ENCODE results near the gene PTAFR. TPM values are rescaled to one million over a fixed set of nuclear protein-coding genes. Genes with fewer than 3 reads are reported as not detected.

PTAFR gene
- total and polyA plus RNA-seq, 2 of the 4 experiments (the other 2 are of a cell fraction), result 0.17 to 0.18 TPM

GRCh38 chr1:28104866-28105467 lies 71.5 kb downstream of the PTAFR start (continued):
- no peak for TF ChIP-seq NFE2L2 (IDR thresholded peaks at IDR 0.05; ENCODE audit: low read depth, low read length)

GRCh38 chr1:28102189-28102588 lies 74.3 kb downstream of the PTAFR start:
- no CpG with 5 or more reads among the region's 1 CpG for WGBS, 2 experiments (ENCODE audit: extremely low coverage in 2 of 2, insufficient read length in 1 of 2)
- no peak overlapping the region for H2BK120ac ChIP-seq (ENCODE audit: low read depth, low read length)
- no peak for ATAC-seq (ENCODE audit: low read depth)
- no peak overlapping the region for H4K8ac ChIP-seq (ENCODE audit: low read depth in 2 of 2, low read length in 2 of 2)
- no peaks in the 10 kb centered on the region for H3K9me3 ChIP-seq (ENCODE audit: control insufficient read depth, insufficient read depth, low read length)
- H3K56ac ChIP-seq (ENCODE audit: extremely low read depth, insufficient read depth, low read length), result no peak overlapping the region
- H3K79me1 ChIP-seq (ENCODE audit: low read depth in 1 of 2, low read length in 2 of 2), result no peaks in the 10 kb centered on the region
- H3K27ac ChIP-seq (ENCODE audit: insufficient read depth, low read length), result no peak overlapping the region
- TF ChIP-seq RFX5 (IDR thresholded peaks at IDR 0.05; ENCODE audit: low read depth, low read length), result no peak
- TF ChIP-seq CHD1 (IDR thresholded peaks at IDR 0.05; ENCODE audit: low read depth, low read length), result no peak
- no peak for TF ChIP-seq MXI1 (IDR thresholded peaks at IDR 0.05; ENCODE audit: borderline replicate concordance, low read depth, low read length)
- TF ChIP-seq RCOR1 (IDR thresholded peaks at IDR 0.05; ENCODE audit: insufficient replicate concordance, low read length), result no peak
- no peak for TF ChIP-seq NFE2L2 (IDR thresholded peaks at IDR 0.05; ENCODE audit: low read depth, low read length)
- TF ChIP-seq FOS (IDR thresholded peaks at IDR 0.05; ENCODE audit: low read depth, low read length), result no peak
- no peak for TF ChIP-seq MAZ (IDR thresholded peaks at IDR 0.05; ENCODE audit: borderline replicate concordance, low read depth, low read length)
- no peak for TF ChIP-seq ELK1 (IDR thresholded peaks at IDR 0.05; ENCODE audit: borderline replicate concordance, low read depth, low read length)
- TF ChIP-seq POLR2A (IDR thresholded peaks at IDR 0.05; ENCODE audit: low read depth, low read length), result no peak
- TF ChIP-seq MAFK (IDR thresholded peaks at IDR 0.05; ENCODE audit: low read depth, low read length), result no peak
- no peaks in the 10 kb centered on the region for H3K36me3 ChIP-seq (ENCODE audit: control insufficient read depth, insufficient read depth, low read length)
- in situ Hi-C loops (cut with MboI; ENCODE audit: low sequenced_read_pairs) (no loop called here), intact Hi-C loops (cut with micrococcal nuclease) (no loop called here), dilution Hi-C loops (cut with HindIII; ENCODE audit: low sequenced_read_pairs, unreplicated experiment) (no loop called here)
- H2BK15ac ChIP-seq (ENCODE audit: low read depth, low read length), result no peak overlapping the region
- no peak overlapping the region for H2BK5ac ChIP-seq (ENCODE audit: low read depth, low read length, poor library complexity, severe bottlenecking)
- no peak overlapping the region for H4K5ac ChIP-seq (ENCODE audit: low read depth, low read length)
- POLR2A ChIA-PET (ENCODE audit: unreplicated experiment), result no interaction called here
- no peak overlapping the region for H3K4me3 ChIP-seq (ENCODE audit: insufficient read depth, low read depth, low read length)
- no peak overlapping the region for H4K91ac ChIP-seq (ENCODE audit: insufficient read depth, low read depth, low read length)
- H2AFZ ChIP-seq (replicated peaks; ENCODE audit: low read length, poor library complexity), result no peak overlapping the region
- CTCF ChIA-PET, result interaction anchor here (0.6 to 1.4 kb wide), 3 partner anchors 11 to 80 kb away, joined by 3 to 4 read pairs (median 3); no protein-coding TSS in a partner anchor
- H3K4me2 ChIP-seq (ENCODE audit: low read depth, low read length), result no peak overlapping the region
- H4K20me1 ChIP-seq (ENCODE audit: insufficient read depth, low read length), result no peaks in the 10 kb centered on the region
- no TSS peak for BruUV-seq (replicated peaks)
- H3K9me1 ChIP-seq (ENCODE audit: insufficient read depth, low read length), result peaks cover 14% of the 10 kb centered on the region
- no peak overlapping the region for H3K4ac ChIP-seq (ENCODE audit: low read depth, low read length)
- H2AK5ac ChIP-seq (ENCODE audit: low read depth, low read length), result no peak overlapping the region
- H3K27me3 ChIP-seq (ENCODE audit: control insufficient read depth, insufficient read depth, low read length), result no peaks in the 10 kb centered on the region
- no peak overlapping the region for H2AK9ac ChIP-seq (replicated peaks; ENCODE audit: low read depth, low read length, poor library complexity)
- no peak overlapping the region for H3K9ac ChIP-seq (ENCODE audit: low read depth, low read length)
- no peak overlapping the region for H3K18ac ChIP-seq (ENCODE audit: low read depth, low read length)
- no peak overlapping the region for H3K14ac ChIP-seq (replicated peaks; ENCODE audit: low read depth, low read length)
- no peak overlapping the region for H2BK20ac ChIP-seq (ENCODE audit: low read depth, low read length)
- H3K23ac ChIP-seq (ENCODE audit: low read depth, low read length), result no peak overlapping the region
- no peak for DNase-seq
- H3K4me1 ChIP-seq (ENCODE audit: control insufficient read depth, insufficient read depth, low read length), result peaks cover 8% of the 10 kb centered on the region
